CMK (cell line): ENCODE data around the gene GPNMB.
"Not testable (repeated sequence)": the region's sequence is repeated elsewhere in the genome, so short reads cannot be mapped to it uniquely, and the experiment has no call there.

Source experiments
- DNase-seq: peaks from one replicate; pipeline ENCODE4 v3.0.0-alpha.2; 2010; ENCODE audit warnings: low read depth

Gene GPNMB

GRCh38 chr7:23246555-23246954 lies at the start of gene GPNMB:
GPNMB (plus strand) TSS chr7:23246775; CDS start chr7:23246858, 83 bp downstream.
- DNase-seq, result no peak

GRCh38 chr7:23197745-23198144 lies 48.8 kb upstream of the GPNMB start:
- DNase-seq, result not testable (repeated sequence)

- DNase-seq, result no peak
These were observed 46.2 kb upstream of the GPNMB start for GRCh38 chr7:23200331-23200730.

DNA sequence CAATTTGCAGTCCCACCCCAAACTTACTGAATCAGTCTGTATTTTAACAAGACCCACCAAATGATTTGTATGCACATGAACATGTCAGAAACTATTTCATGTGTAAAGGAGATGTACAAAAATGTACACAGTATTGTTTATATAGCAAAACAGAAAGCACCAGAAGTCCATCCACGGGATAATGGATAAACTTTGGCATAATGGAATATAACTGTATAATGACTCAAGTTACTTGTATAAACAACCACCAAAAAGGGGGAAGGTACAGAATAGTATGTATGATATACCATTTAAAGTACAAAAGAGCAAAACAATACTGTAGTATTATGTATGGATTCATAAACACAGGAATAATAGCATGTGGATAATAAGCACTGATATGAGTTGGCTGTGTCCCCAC lies 42.3 kb upstream of the GPNMB start:
- no peak for DNase-seq

DNA sequence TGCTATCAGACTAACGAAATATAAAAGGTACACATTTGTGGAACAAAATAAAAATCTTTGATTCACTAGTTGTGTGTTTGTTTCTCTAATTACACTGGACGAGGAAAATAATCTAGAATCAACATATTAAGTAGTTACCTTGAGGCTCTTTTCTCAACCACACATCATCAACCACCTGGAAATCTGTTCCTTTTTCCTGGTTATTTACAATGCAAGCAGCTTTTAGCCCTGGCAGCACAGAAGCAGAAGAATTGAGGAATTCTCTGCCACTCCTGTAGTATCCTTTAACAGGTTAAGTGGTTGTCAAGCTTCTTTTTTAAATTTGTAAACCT lies 41.0 kb upstream of the GPNMB start:
- DNase-seq, result no peak

DNA sequence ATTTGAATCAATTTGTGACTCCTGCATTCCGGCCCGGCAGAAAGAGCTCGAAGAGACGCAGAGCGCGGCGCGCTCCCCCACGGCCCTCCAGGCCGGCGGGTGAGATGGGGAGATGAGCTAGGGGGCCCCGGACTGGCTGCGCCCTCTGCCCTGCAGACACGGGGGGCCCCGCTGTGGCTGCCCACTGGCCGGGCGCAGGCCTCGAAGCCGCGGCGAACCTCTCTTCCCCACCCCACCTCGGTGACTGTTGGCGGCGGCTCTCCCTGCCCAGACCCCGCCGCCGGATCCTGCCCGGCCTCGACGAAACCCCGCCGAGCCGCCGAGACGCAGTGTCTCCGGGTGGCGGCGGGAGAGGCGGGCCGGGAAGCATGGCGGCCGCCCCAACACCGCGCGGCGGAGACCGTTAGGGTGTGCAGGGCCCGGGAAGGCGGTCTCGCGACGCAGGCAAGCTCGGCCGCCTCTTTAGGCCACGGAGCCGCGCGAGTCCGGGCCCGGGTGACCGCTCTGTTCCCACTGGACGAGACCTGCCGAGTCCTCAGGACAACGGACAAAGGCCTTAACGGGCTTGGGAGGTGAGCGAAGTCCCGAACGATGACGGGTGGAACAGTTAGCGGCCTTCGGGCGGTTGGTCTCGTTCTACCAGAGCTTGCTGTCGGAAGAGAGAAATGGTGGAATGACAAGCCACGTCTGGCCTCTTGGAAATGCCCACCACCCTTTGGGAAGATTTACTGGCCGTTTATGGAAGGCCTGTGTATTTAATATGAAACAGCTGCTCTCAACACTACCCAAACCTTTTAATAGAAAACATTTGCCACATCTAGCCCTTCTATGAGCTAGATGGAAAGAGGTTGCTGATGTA lies 40.4 kb upstream of the GPNMB start:
- DNase-seq, result no peak

DNA sequence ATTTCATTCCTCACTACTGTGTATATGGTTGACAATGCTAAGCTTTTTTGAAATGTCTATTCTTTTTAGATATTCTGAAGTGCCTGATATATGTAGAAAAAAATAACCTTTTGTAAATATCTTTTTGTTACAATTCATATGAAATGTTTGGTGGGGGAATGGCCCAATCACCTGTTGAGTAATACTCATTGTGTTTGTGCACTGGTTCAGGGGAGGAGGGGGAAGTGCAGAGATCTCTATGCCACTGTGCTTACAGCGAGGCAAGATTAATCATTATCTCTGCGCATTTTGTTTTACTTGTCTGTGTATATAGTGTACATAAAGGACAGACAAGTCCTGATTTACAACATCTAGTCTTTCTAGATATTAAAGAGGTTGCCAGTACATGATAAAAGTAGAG lies 39.6 kb upstream of the GPNMB start:
- no peak for DNase-seq

GRCh38 chr7:23207884-23208283 lies 38.7 kb upstream of the GPNMB start:
- no peak for DNase-seq

- no peak for DNase-seq
These were observed 38.3 kb upstream of the GPNMB start for GRCh38 chr7:23208316-23208715.

DNA sequence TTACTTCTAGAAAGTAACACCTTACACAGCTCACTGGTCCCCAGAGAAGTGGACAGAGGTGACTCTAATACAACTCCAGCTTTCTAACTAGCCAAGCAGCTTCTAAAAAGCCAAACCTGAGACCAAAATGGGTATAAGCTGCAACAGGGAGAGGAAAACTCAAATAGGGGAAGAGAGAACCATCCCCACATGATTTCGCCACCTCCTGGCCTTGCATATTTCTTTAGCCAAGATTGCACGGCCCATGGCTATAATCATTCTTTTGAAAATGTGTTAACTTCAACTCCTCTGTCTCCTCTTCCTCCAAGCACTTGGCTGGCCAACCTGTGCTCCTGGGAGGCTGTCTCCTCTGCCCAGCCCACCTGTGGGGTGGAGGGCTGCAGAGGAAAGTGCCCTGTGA lies 36.1 kb upstream of the GPNMB start:
- no peak for DNase-seq

DNA sequence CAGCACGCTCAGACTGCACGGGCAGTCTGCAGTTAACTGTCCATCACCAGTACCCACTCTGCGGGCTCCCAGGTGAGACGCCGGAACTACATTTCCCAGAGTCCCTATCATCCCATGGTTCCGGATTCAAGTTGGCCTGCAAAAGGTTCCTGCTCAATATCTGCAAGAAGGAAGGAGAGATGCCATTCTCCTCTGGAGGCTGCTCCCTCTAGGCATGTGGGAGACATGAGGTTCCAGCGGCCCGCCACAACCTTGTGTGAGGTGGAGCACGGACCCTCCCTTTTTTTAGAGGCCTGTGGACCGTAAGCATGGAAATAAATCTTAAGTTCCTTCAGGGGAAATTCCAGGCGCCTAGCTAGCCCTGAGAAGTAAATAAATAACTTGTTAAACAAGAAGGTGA lies 35.0 kb upstream of the GPNMB start:
- DNase-seq, result no peak

DNA sequence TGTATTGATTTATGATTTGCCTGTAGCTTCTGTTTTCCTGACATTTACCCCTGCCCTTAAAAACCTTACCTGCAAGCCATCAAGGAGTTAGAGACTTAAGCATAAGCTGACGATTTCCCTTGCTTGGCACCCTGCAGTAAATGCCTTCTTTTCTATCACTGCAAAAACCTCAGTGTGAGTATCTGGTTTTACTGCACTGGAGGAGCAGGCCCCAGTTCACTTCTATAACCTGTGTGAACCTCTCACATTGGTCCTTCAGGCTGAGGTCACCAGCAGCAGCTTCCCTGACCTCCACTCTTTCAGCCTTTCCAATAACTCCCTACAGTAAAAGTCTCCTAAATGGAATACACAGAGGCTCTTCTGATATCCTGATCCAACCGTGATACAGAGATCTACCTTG lies 34.2 kb upstream of the GPNMB start:
- no peak for DNase-seq

DNA sequence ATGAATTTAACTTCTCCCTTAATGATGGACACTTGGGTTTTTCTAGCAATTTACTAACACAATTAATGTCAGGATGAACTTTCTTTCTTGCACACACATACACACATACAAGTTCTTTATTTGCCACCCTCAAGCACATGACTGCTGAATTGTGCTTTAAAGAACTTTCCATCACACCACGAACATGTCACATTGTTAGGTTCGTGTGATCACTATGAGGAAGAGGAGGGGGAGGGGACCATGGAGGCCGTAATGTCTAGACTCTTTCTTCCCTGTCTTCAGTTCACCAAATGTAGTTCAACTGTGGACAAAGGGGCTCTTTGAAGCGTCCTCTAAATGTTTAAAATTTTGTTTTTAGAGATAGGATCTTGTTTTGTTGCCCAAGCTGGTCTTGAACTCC lies 33.7 kb upstream of the GPNMB start:
- DNase-seq, result no peak

DNA sequence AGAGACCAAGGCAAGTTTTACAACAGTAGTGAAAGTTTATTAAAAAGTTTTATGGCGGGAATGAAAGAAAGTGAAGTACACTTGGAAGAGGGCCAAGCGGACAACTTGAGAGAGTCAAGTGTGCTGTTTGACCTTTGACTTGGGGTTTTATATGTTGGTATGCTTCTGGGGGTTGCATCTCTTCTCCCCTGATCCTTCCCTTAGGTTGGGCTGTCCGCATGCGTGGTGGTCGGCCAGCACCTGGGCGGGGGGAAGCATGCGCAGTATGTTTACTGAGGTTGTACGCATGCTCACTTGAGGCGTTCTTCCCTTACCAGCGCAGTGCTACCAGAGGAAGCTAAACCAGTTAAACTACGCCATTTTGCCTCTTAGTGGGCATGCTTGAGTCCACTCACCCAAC lies 32.8 kb upstream of the GPNMB start:
- no peak for DNase-seq

GRCh38 chr7:23214423-23214822 lies 32.2 kb upstream of the GPNMB start:
- DNase-seq, result no peak

- no peak for DNase-seq
These were observed 31.6 kb upstream of the GPNMB start for GRCh38 chr7:23214938-23215337.

DNA sequence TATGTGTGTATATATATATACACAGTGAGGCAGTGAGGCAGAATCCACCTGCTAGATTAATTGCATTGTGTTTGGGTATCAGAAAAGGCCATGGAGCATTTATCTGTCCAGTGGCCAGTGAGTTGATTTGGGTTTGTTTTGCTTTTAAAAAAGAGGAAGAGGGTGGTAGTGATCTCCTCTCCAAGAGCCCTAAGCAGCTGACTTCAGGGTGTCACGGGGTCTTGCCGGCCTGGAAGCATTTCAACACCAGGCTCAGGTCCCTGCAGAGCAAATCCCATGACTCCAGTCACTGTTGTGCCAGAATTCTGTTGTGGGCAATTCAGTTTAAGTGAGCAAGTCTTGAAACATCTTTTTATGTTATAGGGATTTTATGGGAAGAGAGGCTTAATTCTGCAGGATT lies 30.6 kb upstream of the GPNMB start:
- no peak for DNase-seq

DNA sequence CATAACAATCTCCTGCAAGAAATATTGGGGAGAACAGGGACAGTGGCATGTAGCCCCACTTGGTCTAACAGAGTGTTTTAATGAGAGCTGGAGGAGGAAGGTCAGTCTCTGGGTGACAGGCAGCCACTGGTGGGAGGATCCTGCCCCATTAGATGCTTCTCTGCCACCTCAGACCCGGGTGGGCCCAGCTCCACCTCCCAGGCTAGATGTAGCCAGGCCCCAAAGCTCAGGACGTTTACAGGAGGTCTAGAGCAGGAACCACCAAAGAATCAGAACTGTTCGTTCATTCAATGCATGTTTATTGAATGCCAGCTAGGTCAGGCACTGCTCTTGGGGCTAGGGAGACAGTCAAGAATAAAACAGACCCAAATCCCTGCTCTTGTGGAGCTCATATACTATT lies 28.4 kb upstream of the GPNMB start:
- DNase-seq, result no peak

- DNase-seq, result no peak
These were observed 25.8 kb upstream of the GPNMB start for GRCh38 chr7:23220690-23221305.

DNA sequence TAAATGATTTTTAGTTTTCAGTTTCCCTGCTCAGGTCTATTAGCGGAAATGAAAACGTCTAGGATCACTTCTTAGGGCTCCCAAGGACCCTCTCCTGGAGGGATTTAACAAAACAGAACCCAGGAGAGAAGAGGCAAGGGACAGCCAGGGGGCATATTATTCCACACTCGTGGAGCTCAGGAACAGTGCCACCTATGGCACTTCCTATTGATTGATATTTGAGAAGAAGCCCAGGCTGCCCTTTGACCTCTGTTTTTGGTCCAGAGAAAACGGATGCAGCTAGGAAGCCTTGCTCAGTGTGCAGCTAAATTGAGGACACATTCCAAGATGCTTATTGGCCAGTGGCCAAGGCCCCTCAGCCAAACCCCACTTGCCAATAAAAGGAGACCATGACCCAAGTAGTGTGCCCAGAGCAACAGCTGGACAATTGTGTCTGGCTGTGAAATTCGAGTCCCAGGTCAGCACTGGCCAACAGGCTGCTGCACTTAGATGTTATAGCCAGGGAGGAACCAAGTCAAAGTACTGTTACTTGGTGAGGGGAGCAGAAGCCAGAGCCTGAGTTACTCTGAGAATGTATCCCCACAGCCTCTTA lies 24.0 kb upstream of the GPNMB start:
- DNase-seq, result no peak

- DNase-seq, result not testable (repeated sequence)
These were observed 22.2 kb upstream of the GPNMB start for GRCh38 chr7:23224364-23224763.

DNA sequence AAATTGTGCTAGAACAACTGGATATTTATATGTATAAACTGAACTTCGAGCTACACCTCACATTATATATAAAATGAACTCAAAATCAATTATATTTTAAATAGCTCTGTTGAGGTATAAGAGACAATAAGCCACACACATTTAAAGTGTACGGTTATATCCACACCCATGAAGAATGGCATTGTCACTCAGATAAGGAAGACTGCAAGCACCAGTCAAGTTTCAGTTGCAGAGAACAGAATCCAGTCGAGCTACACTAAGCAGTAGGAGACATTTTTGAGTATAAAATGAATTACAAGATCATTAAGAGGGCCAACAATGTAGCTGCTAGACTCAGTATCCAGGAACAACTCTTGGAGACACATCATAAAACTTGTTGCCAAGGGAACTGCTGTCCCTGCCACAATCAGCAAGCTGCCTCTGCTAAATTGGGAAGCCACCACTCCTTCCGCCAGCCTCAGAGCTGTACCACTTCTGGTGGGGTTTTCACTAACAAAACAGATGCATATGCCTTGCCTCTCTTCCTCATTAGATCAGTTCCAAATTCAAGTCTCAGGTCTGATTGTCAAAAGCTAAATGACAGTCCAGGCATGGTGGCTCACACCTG lies 19.6 kb upstream of the GPNMB start:
- DNase-seq, result no peak

- DNase-seq, result no peak
These were observed 18.2 kb upstream of the GPNMB start for GRCh38 chr7:23228412-23228811.
